GM21723 (cell line): ENCODE data around the gene BCL2L11.
A peak's percentile ranks its signal among the peaks of the same experiment; 100 is the strongest.
"Not testable (repeated sequence)": the region's sequence is repeated elsewhere in the genome, so short reads cannot be mapped to it uniquely, and the experiment has no call there.

Experiments
- ATAC-seq: cut with Tn5 transposase; IDR thresholded peaks from one replicate; pipeline ENCODE4 v1.9.1; 2021; ENCODE audit warnings: mild to moderate bottlenecking, moderate library complexity; ENCODE audit not compliant: unreplicated experiment

Gene BCL2L11, protein sequence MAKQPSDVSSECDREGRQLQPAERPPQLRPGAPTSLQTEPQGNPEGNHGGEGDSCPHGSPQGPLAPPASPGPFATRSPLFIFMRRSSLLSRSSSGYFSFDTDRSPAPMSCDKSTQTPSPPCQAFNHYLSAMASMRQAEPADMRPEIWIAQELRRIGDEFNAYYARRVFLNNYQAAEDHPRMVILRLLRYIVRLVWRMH

DNA sequence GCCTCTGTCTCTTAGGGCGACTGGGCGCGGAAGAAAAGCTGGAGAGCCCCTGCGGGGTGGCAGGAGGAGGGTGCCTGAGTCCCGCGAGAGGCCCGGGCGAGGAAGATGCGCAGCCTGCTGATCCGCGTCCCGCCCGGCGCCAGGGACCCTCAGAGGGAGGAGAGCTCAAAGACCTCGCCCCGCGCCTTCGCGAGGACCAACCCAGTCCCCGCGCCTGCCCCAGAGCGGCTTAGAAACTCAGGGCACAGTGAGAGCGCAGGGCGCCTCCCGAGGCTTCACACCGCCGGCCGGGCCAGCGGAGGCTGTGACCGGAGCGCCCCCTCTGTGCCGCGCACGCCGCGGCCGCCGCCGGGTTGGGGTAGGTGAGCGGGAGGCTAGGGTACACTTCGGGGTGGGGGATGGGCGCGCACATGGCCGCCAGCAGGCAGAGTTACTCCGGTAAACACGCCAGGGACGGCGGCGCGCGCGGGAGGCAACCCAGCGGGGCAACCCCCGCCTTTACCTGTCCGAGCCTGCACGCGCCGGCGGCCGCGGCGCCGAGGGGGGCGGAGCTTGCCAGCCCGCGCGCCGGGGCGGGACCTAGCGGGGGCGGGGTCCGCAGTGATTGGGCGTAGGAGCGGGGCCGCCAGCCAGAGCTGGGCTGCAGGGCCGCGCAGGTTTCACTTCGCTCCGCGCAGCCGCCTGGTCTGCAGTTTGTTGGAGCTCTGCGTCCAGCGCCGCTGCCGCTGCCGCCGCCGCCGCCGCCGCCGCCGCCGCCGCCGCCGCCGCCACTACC, at the start of gene BCL2L11:
Gene BCL2L11 (plus strand): TSS at position 662 of the 775 bp plus-strand sequence. CDS start 2,832 bp downstream, outside the sequence.
- ATAC-seq, result peak; percentile 49

- ATAC-seq, result no peak
Measured at GRCh38 chr2:111071600-111072171, 49.0 kb upstream of the BCL2L11 start.

GRCh38 chr2:111072220-111072871, 48.4 kb upstream of the BCL2L11 start:
- no peak for ATAC-seq

- not testable (repeated sequence) for ATAC-seq
Measured at GRCh38 chr2:111082659-111083058, 38.1 kb upstream of the BCL2L11 start.

- ATAC-seq, result no peak
Measured at GRCh38 chr2:111091811-111092211, 28.9 kb upstream of the BCL2L11 start.

DNA sequence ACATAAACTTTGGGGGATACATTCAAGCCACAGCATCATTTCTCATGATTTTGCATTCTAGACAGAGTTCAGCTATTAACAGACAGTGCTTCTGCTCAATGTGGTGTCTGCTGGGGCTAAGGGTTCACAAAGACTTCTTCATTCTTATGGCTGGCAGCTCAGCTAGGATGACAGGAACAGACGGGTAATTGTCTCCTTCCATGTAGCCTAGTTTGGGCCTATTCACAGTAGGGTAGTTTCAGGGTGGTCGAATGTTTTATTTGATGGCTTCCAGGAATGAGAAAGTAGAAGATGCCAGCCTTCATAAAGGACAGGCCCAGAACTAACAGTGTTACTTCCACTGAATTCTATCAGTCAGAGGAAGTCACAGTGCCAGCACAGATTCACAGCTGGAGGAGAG, 26.0 kb upstream of the BCL2L11 start:
- ATAC-seq, result no peak

GRCh38 chr2:111095434-111095833, 25.3 kb upstream of the BCL2L11 start:
- no peak for ATAC-seq

DNA sequence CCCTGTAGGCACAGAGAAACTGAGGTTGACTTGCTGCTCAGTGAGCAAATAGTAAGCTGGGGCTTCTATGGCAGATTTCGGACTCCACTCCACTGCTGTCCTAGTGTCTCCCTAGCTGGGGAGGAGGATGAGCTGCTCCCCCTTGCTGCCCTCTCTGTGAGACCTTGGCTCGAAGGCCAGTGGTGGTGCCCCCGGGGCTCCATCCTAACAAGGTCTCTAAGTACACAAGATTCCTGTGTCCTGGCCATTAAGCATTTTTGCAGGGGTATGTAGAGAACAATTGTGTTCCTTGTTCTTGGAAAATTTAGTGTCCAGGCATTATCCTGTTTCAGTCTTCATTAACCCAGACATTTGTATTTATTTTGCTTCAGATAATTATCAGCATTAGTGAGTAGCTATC, 21.3 kb upstream of the BCL2L11 start:
- ATAC-seq, result no peak

DNA sequence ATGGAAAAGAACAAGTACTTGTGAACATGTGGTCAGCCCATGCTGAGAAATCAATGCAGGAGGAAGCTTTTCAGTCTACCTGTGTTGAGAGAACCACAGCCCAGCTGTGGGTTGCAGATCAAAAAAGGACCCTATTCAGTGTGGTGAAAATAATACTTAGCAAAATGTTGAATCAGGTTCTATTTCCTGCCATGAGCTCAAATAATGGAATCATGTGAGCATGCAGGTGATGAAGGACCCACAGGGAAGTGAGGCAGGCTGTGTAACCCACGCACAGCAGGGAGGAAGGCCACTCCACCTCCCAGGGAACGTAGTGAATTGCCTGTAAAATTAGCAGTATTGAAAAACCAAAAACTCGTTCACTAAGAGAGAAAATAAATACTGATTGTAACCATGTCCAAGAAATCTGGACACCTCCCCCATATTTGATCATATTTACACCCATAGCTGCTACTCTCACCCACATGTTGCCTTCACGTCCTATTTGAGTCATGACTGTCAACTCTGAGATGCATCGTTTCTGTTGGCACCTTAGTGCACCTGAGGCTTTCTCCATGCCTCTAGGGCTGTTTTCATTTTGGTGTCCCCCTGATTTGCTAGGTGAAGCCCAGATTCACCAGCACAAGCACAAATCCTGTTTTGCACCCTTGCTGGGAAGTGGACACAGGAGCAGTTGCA, 20.5 kb upstream of the BCL2L11 start:
- ATAC-seq, result peak; percentile 29

DNA sequence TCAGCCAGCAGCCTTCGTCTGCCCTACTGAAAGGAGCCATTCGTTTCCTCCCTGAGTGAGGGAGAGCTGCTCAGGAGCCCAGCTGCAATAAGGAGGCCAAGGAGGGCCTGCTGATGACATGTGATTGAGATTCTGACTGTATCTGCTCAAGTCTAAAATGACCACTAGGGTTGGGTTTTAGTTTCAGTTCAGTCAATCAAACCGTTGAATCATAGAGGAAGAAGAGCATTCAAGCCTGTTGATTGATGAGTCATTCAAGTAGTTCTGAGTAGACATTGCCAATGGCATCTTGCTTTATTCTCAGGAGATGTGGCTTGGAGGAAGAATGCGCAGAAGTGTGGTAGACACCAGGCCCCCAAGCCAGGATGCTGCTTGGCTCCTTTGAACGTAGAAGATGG, 19.9 kb upstream of the BCL2L11 start:
- peak; percentile 79 for ATAC-seq

DNA sequence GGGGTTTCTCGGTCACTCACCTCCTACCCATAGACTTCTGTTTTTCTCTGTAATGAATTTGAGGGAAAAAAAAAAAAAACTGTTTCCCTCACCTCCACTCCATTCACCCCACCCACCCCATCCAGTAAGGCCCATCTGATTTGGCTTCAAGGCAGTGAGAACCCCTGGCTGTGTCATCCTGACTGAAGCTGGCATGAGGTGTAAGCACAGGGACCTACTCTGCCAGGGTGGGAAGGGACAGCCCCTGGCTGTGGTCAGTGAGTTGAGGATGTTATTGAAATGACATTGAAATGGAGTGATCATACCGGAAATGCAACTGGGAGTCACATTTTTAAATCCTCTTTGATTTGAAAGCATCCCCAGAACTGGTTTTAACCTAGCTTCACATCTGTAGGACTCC, 19.1 kb upstream of the BCL2L11 start:
- no peak for ATAC-seq

GRCh38 chr2:111102216-111102615, 18.5 kb upstream of the BCL2L11 start:
- no peak for ATAC-seq

GRCh38 chr2:111105926-111106325, 14.8 kb upstream of the BCL2L11 start:
- ATAC-seq, result no peak

DNA sequence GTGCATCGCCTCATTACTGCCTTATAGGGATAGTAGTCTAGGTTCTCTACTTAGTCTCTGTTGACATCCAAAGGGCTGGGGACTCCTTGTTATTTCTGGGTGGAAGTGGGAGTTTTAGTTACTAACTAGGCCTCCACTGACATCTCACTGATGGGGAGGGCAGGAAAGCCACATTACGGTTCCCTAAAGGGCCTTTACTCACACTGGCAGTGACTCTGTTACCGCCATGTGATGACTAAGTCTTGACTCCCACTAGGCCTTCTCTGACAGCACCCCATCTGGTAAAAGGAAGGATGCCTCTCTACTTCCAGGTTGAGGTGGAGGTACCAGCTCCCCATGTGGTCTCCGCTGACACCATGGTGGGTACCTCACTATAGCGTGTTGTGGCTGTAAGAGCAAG, 14.0 kb upstream of the BCL2L11 start:
- no peak for ATAC-seq

- ATAC-seq, result no peak
Measured at GRCh38 chr2:111108745-111109271, 11.9 kb upstream of the BCL2L11 start.

GRCh38 chr2:111111101-111111755, 9.5 kb upstream of the BCL2L11 start:
- no peak for ATAC-seq

DNA sequence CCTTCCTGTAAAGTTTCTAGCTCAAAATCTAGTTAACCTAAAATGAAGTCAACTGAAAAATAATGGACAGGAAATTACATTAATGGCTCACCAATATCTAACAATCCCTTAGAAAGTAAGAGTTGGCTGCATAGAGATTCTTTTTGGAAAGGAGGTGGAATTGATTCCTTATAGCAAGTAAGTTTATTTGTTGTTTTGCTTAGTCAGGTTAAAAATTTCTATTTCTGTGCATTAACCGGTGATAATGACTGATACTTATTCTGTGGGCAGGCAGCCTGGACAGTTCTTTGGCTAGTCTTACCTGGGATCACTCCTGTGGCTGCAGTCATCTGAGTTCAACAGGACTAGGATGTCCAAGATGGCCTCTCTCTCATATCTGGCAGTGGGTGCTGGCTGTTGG, 6.9 kb upstream of the BCL2L11 start:
- no peak for ATAC-seq

DNA sequence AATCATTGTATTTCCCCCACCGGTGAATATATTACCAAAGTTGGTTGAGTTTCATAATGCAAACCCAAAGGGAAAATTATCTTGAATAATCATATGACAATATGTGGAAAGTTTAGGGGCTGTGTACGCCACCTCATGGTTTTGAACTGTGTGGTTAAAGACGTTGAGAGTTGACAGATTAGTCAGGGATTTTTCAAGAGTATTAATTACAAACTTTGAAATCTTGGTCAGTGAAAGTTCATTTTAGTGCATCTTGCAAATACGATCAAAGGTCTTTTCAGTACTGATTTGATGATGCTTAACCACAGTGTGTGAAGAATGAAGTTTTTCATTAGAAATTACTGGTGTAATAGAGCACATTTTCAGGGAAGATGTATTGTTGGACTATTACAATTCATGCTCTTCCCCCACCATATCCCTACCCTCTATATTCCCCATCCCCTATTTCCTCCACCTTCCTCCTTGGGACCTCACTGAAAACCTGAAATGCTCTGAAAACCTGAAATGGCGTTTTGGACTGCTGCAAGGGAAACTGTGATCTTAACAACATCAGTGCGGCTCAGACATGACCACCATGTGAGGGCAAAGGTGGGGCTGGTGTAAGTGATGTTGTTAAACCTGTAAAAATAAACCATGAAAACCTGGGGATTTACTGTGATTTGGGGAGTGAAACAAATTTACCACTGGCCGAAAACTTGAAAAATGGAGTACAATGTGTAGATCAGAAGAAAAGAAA, 4.5 kb upstream of the BCL2L11 start:
- ATAC-seq, result no peak

DNA sequence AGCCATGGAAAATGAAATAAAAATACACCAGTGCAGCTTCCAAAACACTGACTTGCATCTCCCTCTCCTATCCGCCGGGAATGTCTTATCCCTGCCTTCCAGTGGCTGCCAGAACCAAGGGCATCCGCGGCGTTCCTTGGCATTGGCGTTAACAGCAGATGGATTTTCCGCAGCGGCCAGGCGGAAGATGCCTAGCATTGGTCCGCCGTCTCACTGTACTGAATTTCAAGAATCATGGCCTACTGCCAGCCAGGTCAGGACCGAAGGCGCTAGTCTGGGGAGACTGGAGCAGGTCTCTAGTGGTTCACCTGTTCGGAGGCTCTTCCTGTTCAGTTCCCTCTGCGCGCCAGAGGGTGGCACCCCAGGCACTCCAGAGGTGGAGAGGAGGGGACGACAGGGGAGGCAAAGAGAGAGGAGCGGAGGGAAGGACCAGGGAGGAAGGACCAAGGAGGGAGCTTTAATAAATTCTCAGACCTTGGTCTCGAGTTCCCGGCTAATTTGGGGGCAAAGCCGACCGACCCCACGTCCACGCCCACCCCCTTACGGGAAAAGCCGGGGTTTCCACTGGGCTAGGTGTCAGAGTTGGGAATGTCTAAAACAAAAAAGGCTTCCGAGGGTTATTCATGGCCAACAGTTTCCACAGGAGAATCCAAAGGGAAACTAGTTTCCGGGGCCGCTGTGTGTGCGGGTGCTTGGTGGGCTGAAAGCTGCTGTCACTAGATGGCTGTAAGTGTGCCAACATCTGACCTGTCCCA, 3.7 kb upstream of the BCL2L11 start:
- peak; percentile 35 for ATAC-seq
